Stomach (tissue), 9 donors: ENCODE measurements around the gene AFTPH. TPM values are rescaled to one million over a fixed set of nuclear protein-coding genes. Genes with fewer than 3 reads are reported as not detected.

Source experiments
- DNase-seq, 2 donors: peaks; one replicate each; pipeline versions ENCODE4 v3.0.0 to v3.0.0-alpha.2; 2013 to 2019
- H3K27ac ChIP-seq, 5 donors: fragments of 200-600 bp in 4 of 5; sonication (generic) in 4 of 5; one replicate each; pipeline ENCODE4 v1.5.1; 2013 to 2019; ENCODE audit warnings: mild to moderate bottlenecking in 1 of 5, moderate library complexity in 1 of 5
- H3K27me3 ChIP-seq, 3 donors: fragments of 200-600 bp; sonication (generic); one replicate each; pipeline ENCODE4 v1.5.1; 2017 to 2019; ENCODE audit warnings: mixed run types in 1 of 3
- H3K36me3 ChIP-seq, 4 donors: fragments of 200-600 bp; sonication (generic); 1 replicate in 3 of 4; 2 replicates in 1 of 4; pipeline ENCODE4 v1.5.1; 2016 to 2019
- H3K4me1 ChIP-seq, 4 donors: fragments of 200-600 bp; sonication (generic); one replicate each; pipeline ENCODE4 v1.5.1; 2016 to 2019
- H3K4me3 ChIP-seq, 4 donors: fragments of 200-600 bp; sonication (generic) in 3 of 4; one replicate each; pipeline ENCODE4 v1.5.1; 2016 to 2019; ENCODE audit warnings: mild to moderate bottlenecking in 1 of 4
- H3K9me3 ChIP-seq, 4 donors: fragments of 200-600 bp; sonication (generic); one replicate each; pipeline ENCODE4 v1.5.1; 2016 to 2019
- EP300 ChIP-seq: sonication (generic); formaldehyde crosslinking; IDR thresholded peaks from one replicate; pipeline ENCODE4 v1.6.1; 2017; ENCODE audit warnings: antibody characterized with exemption
- POLR2A ChIP-seq, 4 donors: fragments of 450-650 bp; IDR thresholded peaks; one replicate each; pipeline ENCODE4 v1.6.1; 2016; ENCODE audit warnings: antibody characterized with exemption in 4 of 4, control low read depth in 2 of 4, mild to moderate bottlenecking in 1 of 4, moderate library complexity in 1 of 4
- POLR2AphosphoS5 ChIP-seq, 3 donors: sonication (generic); formaldehyde crosslinking; IDR thresholded peaks; one replicate each; pipeline ENCODE4 v1.6.1; 2016; ENCODE audit warnings: antibody characterized with exemption in 3 of 3
- WGBS, 5 donors: extraction: QIAGEN DNeasy Blood & Tissue Kit in 3 of 5; methylation state at CpG; one replicate each; pipeline versions ENCODE4 v1.1.5 to v1.1.7; 2013 to 2018; 5-methylcytosine and 5-hydroxymethylcytosine counted together
- intact Hi-C: fragments of 100-400 bp; cut with DNase I; formaldehyde crosslinking; loops from one replicate; pipeline ENCODE4 v1.15.1; 2023; ENCODE audit warnings: low total_unique reads
- polyA plus RNA-seq, 3 donors: library from polyadenylated mRNA; stranded (reverse); fragments of 200-250 nt; gene quantifications; one replicate each; pipeline ENCODE4 v1.2.3, GENCODE V29; 2013
- total RNA-seq, 5 donors: library from RNA; depleted of rRNA; stranded (reverse); fragments of >200 nt; gene quantifications; one replicate each; pipeline versions ENCODE4 v1.1.0 to v1.2.3, GENCODE V29; 2014 to 2016
- TF ChIP-seq, protein P1 (sequence below), 7 experiments: fragments of 450-650 bp in 4 of 7; fragments of 200-600 bp in 3 of 7; sonication (generic) in 3 of 7; IDR thresholded peaks; one replicate each; pipeline ENCODE4 v1.5.1; 2016 to 2019; ENCODE audit warnings: antibody characterized with exemption in 7 of 7, control low read depth in 2 of 7, mild to moderate bottlenecking in 1 of 7
- donor health status: healthy with polysubstance abuse.
- donor health status: Bipolar disorder and iron deficiency.
- donor health status: healthy.

The AFTPH gene
- total and polyA plus RNA-seq, 8 donors = 19.8 to 93.6 (median 38.9) TPM

DNA sequence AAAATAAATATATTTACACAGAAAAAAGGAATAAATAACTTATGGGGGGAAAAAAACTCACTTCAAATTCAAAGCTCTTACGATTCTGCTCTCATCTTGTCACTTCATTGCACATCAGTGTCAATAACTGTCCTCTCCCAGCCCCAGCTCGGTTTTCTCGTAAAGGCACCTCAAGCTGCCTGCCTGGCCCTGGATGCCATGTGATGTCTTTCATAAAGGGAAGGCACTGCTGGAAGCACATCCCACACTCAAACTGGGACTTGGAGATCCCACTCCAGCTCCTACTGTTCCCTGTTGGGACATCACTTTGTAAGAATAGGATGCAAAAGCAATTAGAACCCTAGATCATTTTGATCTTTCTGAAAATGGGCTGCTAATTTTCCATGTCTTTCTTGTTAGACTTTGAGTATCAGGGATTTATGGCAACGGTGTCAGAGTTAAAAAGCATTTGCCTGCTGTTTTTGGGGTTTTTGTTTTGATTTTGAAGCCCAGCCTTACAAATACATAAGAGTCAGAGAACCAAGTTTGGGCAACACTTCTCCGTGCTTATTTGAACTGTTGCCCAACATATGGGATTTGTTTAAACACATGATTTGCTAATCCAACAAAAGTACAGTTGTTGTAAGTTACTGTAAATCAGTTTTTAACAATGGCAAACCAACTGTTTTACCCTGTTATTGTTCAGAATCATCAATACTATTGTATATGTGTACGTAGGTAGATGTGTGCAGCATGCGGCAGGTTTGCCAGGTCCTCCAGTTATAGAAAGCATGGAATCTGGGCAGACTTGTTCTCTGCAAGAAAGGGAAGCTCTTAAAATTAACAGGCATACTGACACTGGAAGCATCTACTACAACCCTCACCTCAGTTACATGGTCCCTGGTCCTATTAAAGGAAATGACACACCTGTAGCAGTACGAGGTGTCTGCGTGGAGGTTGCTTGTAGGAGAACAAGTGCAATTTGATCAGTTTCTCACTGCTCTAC lies 109.0 kb downstream of the AFTPH start:
- 70 to 73% (median 72%) methylated on average over 9 of the region's 9 CpGs for WGBS, 5 donors
- intact Hi-C loops = no loop called here
- Histone ChIP-seq H3K27ac (no peak overlapping the region), H3K4me3 (no peak overlapping the region), H3K36me3 (peaks cover 15 to 50% (median 44%) of the 10 kb centered on the region in 4 donors), H3K27me3 (no peaks in the 10 kb centered on the region), H3K4me1 (peaks cover 7 to 58% (median 27%) of the 10 kb centered on the region in 4 donors), H3K9me3 (no peaks in the 10 kb centered on the region)
- no peak for TF ChIP-seq POLR2A (IDR thresholded peaks at IDR 0.05)
- TF ChIP-seq EP300 = no peak
- no peak for TF ChIP-seq POLR2AphosphoS5 (IDR thresholded peaks at IDR 0.05)
- TF ChIP-seq, protein P1, sequence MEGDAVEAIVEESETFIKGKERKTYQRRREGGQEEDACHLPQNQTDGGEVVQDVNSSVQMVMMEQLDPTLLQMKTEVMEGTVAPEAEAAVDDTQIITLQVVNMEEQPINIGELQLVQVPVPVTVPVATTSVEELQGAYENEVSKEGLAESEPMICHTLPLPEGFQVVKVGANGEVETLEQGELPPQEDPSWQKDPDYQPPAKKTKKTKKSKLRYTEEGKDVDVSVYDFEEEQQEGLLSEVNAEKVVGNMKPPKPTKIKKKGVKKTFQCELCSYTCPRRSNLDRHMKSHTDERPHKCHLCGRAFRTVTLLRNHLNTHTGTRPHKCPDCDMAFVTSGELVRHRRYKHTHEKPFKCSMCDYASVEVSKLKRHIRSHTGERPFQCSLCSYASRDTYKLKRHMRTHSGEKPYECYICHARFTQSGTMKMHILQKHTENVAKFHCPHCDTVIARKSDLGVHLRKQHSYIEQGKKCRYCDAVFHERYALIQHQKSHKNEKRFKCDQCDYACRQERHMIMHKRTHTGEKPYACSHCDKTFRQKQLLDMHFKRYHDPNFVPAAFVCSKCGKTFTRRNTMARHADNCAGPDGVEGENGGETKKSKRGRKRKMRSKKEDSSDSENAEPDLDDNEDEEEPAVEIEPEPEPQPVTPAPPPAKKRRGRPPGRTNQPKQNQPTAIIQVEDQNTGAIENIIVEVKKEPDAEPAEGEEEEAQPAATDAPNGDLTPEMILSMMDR (IDR thresholded peaks at IDR 0.05) = no peak
- no peak for DNase-seq

GRCh38 chr2:64634345-64635267 lies 110.5 kb downstream of the AFTPH start:
- no peaks in the 10 kb centered on the region for H3K27me3 ChIP-seq
- no peaks in the 10 kb centered on the region for H3K9me3 ChIP-seq
- WGBS, 5 donors = 80 to 92% (median 85%) methylated on average over 11 of the region's 11 CpGs
- TF ChIP-seq POLR2A (IDR thresholded peaks at IDR 0.05) = no peak
- TF ChIP-seq POLR2AphosphoS5 (IDR thresholded peaks at IDR 0.05) = peak in 2 of 3 donors; percentile 32 to 41
- TF ChIP-seq EP300 = no peak
- TF ChIP-seq, protein P1 (IDR thresholded peaks at IDR 0.05) = no peak
- peaks cover 15 to 50% (median 44%) of the 10 kb centered on the region in 4 donors for H3K36me3 ChIP-seq
- no peak overlapping the region for H3K4me3 ChIP-seq
- DNase-seq = no peak
- intact Hi-C loops = no loop called here
- peaks cover 5 to 64% (median 24%) of the 10 kb centered on the region in 4 donors for H3K4me1 ChIP-seq
- no peak overlapping the region for H3K27ac ChIP-seq

DNA sequence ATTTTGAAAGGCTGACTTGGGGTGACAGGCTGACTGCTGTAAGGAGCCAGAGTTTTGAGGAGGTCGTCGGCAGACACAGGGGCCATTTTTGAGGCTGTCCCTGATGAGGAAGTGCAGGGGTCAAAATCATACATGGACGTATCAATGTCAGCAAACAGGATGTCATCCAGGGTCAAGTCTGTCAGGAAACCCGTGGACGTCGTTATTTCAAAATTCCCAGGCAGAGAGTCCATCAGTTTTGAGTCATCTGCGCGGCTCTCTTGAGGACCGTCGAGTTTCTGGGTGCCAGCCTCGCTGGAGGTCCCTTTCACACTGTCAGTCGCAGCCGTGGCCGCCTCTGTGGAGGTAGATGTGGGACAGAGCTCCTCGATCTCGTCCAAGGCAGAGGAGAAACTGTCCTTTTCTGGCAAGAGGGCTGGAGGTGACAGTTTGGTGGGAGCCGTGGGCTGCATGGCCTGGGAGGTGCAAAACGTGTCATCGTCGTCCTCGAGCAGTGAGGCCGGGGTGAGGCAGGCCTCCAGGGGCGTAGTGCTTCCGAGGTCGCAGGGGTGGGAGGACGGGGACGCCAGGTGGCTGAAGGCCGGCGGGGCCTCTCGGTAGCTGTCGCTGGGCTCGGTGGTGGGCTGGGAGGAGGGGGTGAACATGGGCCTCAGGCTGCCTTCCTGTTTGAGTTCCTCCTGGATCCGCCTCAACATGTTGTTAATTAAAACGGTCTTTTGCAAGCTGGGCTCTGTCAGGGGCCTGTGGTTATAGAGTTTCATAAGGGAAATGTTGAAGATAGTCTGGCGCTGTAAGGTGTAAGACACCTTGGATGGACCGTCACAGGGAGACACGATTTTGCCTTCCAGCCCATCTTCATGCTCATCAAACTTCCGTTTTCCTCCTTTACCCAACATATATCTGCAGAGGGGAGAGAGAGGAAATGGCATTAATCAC lies 112.1 kb downstream of the AFTPH start:
- Histone ChIP-seq H3K27ac (peak overlapping the region in 3 of 5 donors; percentile 16 to 60 (median 40)), H3K9me3 (no peaks in the 10 kb centered on the region), H3K4me3 (no peak overlapping the region), H3K4me1 (peaks cover 12 to 79% (median 34%) of the 10 kb centered on the region in 4 donors), H3K27me3 (no peaks in the 10 kb centered on the region), H3K36me3 (peaks cover 15 to 39% (median 36%) of the 10 kb centered on the region in 4 donors)
- 74 to 82% (median 79%) methylated on average over 35 to 38 of the region's 38 CpGs for WGBS, 5 donors
- intact Hi-C loops = no loop called here
- TF ChIP-seq, protein P1 (IDR thresholded peaks at IDR 0.05) = no peak
- TF ChIP-seq POLR2A (IDR thresholded peaks at IDR 0.05) = no peak
- TF ChIP-seq POLR2AphosphoS5 (IDR thresholded peaks at IDR 0.05) = no peak
- no peak for TF ChIP-seq EP300
- DNase-seq = no peak
